NCI-H526 (cell line): ENCODE measurements around the gene TGFBR3.
"Not testable (repeated sequence)": the region's sequence is repeated elsewhere in the genome, so short reads cannot be mapped to it uniquely, and the experiment has no call there.

Source experiments
- DNase-seq, 2 experiments: peaks; one replicate each; lab custom pipeline; 2025; lab: John Stamatoyannopoulos, UW

TGFBR3 gene

DNA sequence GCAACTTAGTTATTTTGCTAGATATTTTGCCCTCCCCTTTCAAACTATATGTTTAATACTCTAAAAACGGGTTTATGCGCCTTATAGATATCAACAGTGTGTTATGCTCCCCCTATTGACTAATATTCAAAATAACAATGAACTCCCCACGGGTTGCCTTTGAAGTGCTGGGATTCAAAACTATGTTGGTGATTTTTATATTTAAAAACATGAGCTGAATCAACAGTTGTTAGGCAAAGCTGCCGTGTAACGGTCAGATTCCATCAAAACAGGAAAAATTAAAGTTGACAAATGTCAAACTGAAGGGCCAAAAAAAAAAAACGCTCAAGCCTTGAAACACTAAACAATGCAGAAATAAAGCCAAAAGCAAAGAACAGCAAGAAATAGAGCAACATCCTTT, 2.5 kb downstream of the TGFBR3 start:
- DNase-seq, result peak; percentile 17 to 68

GRCh38 chr1:91881280-91881679, 4.7 kb downstream of the TGFBR3 start:
- no peak for DNase-seq

DNA sequence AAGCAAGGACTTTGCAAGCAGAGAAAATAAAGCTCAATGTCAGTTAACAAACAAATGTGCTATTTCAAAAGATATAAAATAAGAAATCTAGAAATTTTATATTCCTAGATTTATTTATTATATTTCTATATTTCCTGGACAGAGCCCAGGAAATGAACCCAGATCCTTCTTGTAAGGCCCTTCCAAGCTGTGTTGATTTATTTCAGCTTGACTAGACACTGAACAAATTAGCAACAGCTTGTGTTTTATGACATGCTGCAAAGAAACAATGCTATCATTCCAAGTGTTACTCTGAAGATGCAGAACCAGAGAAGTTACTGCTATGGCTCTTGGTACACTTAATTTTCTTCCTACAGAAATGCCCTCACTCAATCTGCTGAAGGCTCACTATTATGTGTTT, 6.2 kb downstream of the TGFBR3 start:
- no peak for DNase-seq

DNA sequence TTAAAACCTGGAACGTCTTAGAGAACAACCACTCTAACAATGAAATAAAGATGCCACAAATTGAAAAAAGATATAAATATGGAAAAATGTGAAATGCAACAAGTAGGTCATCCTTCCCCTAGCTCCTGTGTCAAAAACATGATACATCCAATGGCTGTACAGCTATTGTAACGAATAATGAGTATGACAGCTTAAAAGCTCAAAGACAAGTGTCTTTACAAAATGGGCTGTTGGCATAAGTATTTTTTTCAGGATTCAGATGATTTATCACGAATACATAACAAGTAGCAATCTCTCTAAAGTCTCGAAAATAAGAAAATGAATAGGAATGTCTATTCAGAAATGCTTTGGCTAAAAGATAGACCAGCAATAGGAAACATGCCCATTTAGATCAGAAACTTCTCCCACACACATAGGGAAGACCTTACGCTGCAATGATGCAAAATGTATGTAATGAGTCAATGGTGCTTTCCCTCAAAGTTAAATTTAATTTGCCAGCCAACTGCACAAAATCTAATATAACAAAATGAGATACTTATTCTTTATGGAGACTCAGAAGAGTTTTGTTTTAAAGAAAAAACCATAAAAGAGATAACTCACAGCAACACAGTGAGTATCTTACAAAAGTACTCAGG, 8.3 kb downstream of the TGFBR3 start:
- no peak for DNase-seq

DNA sequence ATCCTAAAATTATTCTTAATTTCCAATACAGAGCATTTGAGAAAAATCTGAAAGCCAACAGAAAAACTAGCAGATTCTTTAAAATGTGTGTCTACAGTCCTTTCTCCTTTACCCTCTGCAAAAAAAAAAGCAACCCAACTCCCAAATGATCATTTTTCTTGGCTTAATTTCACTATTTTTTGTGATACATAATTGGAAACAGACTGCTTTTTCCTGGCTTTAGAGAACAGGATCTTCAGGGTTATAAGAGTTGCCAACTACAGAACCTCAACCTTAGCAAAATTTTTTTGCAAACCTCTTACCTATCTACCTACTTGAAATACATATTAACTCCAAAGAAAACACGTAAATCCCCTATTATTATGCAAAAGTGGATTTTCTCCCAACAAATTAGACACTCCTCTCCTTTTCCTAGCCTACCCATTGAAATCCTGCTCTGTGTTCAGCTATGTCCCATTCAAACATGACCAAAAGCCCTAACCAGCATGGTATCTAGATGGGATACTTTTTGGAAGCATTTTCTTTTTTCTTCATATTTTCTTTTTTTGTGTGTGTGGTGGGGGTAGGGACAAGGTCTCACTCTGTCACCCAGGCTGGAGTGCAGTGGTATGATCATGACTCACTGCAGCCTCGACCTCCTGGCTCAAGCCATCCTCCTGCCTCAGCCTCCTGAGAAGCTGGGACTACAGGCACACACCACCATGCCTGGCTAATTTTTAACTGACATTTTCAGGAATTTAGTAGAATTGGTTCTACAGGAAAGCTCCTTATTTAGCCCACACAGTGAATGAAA, 9.0 kb downstream of the TGFBR3 start:
- no peak for DNase-seq

DNA sequence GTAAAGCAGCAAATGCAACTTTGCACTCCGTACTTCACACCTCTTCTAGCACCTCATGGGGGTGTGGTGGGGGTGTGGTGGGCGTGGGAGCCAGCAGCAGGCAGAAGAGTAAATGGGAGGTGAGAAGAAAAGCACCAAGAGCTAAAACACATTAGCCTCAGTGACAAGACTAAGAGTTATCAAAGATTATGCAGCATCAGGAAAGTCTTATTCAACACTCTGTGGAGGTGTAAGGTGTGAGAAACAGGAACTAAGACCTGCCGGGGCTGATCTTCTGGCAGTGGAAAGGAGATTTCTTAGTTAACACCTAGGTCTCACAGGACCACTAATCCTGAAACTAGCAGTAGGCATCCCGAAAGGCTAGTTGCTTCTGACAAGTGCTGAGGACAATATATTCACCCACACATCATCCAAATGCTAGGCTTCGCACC, 9.9 kb downstream of the TGFBR3 start:
- DNase-seq, result no peak

DNA sequence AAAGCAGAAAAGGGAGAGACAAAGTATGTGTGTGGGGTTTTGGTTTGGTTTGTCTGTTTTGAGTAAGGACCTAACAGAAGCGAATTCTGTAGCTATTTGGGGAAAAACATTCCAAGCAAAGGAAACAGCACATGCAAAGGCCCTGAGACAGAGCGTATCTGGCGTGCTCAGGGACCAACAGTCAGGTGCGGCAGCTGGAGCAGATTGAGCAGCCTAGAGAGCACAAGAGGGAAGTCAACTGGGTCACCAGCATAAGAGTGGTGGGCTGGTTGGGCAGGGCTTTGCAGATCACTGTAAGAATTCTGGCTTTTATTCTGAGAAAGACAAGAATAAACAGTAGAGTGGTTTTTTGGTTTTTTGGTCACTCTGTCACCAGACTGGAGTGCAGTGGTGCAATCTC, 11.8 kb downstream of the TGFBR3 start:
- DNase-seq, result no peak

DNA sequence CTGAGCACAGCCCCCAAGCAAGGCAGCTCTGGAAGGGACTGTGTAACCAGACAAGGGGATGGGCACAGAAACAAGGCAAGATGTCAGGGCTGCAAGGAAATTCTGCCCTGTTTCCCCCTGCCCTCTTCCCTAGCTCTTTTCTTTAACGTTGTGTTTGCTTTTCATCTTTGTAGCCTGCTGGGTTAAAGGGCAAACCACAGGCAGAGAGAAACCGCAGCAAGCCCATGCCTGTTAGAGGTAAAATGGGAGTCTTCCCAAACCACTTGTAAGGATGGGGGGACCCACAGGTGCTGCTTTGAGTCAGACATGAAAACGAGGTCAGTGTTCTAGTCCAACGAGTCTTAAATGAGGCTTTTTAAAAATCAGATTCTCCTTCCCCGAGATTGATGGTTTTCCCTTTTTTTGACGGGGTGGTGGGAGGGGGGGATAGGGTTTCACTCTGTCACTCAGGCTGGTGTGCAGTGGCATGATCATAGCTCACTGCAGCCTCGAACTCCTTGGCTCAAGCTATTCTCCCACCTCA, 13.3 kb downstream of the TGFBR3 start:
- peak; percentile 34 to 52 for DNase-seq

- DNase-seq, result no peak
Measured at GRCh38 chr1:91872000-91872399, 14.0 kb downstream of the TGFBR3 start.

GRCh38 chr1:91870322-91870721, 15.6 kb downstream of the TGFBR3 start:
- no peak for DNase-seq

DNA sequence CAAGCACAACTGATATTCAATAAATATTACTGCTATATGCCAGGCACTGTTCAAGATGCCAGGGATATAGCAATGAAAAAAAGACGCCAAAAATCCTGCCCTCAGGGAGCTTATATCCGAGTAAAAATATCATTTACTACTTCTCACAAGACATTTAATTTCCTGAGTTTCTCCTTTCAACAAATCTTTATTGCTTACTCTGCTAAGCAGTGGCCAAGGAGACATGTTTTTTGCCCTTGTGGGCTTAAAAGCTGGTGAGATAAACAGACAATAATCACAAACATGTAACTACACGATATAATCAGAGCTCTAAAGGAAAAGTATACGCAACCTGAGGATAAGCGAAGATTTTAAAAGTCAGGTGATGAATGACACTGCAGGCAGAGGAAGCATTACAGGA, 19.5 kb downstream of the TGFBR3 start:
- DNase-seq, result no peak

DNA sequence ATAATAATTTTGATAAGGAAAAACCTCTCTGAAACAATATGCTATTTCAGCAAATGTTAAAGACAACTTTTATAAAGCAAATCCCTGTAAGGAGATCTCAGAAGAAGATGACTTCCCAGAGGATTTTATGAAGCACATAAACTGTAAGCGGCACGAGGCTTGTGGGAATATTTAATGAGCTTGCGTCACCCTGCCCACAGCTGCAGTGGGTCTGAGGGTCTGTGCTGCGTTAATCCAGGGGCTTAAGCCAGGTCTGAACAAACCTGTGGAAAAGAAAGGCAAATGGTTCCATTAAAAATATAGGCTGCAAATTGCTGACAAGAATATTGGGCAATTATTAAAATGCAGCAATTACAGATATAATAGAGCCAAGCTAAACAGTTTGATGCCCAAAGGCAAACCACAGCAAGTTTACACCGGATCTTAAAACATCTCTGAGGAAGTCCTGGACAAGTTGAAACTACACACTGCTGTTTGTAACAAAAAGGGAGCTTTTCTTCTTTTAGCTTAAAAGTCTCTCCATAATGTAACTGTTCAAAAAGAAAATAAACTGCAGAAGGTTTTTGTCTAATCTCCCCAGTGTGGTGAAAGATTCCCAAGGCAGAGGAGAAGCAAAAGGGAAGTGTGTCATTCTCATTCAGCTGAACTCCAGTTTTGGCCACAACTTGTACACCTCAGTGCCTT, 21.8 kb downstream of the TGFBR3 start:
- DNase-seq, result peak in 1 of 2 experiments; percentile 27

- DNase-seq, result no peak
Measured at GRCh38 chr1:91863498-91863897, 22.5 kb downstream of the TGFBR3 start.

- DNase-seq, result no peak
Measured at GRCh38 chr1:91862120-91862519, 23.8 kb downstream of the TGFBR3 start.

GRCh38 chr1:91857557-91858239, 28.3 kb downstream of the TGFBR3 start:
- no peak for DNase-seq

DNA sequence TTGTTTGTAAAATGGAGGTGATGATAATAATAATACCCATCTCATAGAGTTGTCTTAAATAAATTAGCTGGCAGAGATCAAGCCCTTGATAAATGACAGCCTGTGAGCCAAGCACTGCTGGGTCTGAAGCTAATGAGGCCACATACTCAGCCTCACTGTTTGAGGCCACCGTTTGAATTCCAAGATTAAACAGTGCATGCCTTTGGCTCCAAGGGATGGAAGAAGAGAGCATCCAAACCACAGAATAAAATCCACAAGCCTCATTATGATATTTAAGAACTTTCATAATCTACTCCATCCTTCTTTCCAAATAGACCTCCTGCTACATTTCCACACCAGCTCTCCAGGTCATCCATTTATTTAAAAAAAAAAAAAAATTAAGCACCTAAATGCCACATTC, 29.0 kb downstream of the TGFBR3 start:
- DNase-seq, result no peak

DNA sequence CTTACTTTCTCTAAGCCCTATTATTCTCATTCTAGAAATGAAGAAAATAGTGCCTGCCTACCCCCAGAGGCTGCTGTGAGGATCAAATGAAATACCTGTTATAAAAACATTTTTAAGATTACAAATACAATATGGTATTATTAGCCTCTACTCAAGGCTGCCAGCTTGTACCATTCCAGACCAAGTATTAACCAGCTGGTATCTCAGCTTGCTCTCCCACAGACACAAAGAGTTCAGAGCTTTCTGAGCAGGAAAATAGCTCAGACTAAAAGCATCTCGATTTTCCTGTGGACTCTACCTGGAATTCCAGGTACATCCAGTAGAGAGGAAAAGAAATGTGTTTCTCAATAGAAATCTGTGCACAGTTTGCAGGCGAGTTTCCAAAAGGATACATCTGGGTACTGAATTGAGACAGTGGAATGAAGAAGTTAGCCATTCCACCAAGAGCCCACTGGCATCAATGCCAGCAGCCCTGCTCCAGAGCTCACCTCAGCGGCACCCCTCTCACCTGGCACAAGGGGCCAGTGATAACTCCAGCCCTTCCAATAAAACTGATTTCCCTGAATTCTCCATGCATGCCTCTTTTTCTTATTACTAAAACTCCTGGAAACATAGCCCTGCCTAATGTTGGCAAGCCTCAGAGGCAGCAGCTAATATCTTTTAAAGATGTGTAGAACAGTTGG, 31.0 kb downstream of the TGFBR3 start:
- DNase-seq, result no peak

GRCh38 chr1:91853397-91853796, 32.6 kb downstream of the TGFBR3 start:
- DNase-seq, result no peak

DNA sequence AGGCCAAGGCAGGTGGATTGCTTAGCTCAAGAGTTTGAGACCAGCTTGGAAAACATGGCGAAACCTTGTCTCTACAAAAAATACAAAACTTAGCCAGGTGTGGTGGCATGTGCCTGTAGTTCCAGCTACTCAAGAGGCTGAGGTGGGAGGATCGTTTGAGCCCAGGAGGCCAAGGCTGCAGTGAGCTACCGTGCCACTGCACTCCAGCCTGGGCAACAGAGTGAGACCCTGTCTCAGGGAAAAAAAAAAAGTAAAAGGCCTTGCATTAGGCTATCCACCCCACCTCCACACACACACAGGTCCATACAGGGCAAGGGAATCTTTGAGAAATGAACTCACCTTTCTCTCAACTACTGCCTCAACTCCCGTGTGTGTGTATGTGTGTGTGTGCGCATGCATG, 33.9 kb downstream of the TGFBR3 start:
- not testable (repeated sequence) for DNase-seq

- no peak for DNase-seq
Measured at GRCh38 chr1:91851130-91852010, 34.6 kb downstream of the TGFBR3 start.

DNA sequence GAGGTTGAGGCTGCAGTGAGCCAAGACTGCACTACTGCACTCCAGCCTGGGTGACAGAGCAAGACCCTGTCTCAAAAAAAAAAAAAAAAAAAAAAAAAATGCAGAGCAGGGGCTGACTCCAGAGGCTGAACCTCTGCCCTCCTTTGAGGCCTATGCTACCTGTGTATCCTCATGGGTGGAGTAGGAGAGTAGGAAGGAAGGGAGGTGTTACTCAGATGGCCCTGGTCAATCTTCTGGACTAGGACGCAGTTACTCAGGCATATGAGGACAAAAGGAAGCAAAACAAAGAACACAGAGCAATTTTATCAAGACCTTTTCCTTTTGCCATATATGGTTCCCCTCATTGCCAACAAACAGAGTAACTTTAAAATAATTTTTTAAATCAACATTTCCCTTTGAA, 35.2 kb downstream of the TGFBR3 start:
- no peak for DNase-seq
